Measurements from ENCODE around the gene GAA. TPM values are rescaled to one million over a fixed set of nuclear protein-coding genes. Genes with fewer than 3 reads are reported as not detected.

The GAA gene
- polyA plus RNA-seq (2011; rRNA removed) (3.8 and 6.0 TPM in 2 replicates), polyA minus RNA-seq (2011; rRNA and poly(A)+ RNA removed) (2.9 and 3.9 TPM in 2 replicates)

DNA sequence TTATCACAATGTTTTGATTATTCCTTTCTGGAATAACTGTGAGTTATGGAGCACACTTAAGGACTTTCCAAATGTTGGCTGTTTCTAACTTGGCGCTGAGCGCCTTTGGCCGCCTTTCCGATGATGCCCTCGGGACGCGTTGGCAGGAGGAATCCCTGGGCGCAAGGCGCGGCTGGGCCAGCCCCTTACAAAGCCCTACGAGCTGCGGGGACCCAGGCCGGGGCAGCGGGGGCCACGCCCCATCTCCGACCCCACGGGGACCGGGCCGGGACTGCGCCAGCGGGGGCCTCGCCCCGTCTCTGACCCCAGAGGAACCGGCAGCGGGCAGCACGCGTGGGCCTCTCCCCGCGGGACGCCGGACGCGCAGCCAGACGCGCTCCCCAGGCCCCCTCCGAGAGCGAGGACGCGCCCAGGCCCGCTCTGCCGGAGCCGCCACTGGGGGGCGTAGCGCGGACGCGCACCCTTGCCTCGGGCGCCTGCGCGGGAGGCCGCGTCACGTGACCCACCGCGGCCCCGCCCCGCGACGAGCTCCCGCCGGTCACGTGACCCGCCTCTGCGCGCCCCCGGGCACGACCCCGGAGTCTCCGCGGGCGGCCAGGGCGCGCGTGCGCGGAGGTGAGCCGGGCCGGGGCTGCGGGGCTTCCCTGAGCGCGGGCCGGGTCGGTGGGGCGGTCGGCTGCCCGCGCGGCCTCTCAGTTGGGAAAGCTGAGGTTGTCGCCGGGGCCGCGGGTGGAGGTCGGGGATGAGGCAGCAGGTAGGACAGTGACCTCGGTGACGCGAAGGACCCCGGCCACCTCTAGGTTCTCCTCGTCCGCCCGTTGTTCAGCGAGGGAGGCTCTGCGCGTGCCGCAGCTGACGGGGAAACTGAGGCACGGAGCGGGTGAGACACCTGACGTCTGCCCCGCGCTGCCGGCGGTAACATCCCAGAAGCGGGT is at the start of gene GAA:
GAA (plus strand) TSS at position 571 of the 935 bp plus-strand sequence. CDS start 3,006 bp downstream, outside the sequence.
- H3K27ac ChIP-seq (ENCODE audit: low read depth, low read length): no peak within 1 kb of the TSS
- TF ChIP-seq, protein P1, sequence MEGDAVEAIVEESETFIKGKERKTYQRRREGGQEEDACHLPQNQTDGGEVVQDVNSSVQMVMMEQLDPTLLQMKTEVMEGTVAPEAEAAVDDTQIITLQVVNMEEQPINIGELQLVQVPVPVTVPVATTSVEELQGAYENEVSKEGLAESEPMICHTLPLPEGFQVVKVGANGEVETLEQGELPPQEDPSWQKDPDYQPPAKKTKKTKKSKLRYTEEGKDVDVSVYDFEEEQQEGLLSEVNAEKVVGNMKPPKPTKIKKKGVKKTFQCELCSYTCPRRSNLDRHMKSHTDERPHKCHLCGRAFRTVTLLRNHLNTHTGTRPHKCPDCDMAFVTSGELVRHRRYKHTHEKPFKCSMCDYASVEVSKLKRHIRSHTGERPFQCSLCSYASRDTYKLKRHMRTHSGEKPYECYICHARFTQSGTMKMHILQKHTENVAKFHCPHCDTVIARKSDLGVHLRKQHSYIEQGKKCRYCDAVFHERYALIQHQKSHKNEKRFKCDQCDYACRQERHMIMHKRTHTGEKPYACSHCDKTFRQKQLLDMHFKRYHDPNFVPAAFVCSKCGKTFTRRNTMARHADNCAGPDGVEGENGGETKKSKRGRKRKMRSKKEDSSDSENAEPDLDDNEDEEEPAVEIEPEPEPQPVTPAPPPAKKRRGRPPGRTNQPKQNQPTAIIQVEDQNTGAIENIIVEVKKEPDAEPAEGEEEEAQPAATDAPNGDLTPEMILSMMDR (IDR thresholded peaks at IDR 0.05; ENCODE audit: low read depth, low read length): peak; percentile 56
- peak within 1 kb of the TSS; percentile 98 for H3K4me3 ChIP-seq (ENCODE audit: low read depth, low read length)
- H3K27me3 ChIP-seq (ENCODE audit: control insufficient read depth, insufficient read depth, low read length): no peaks in the 10 kb centered on the region
- ChIA-PET CTCF (interaction anchor here (0.6 to 2.3 kb wide), 46 partner anchors 9 to 358 kb away, joined by 3 to 26 read pairs (median 4); partner anchors contain the start of gene SLC26A11), POLR2A (interaction anchor here (0.5 to 1.4 kb wide), 11 partner anchors 8 to 341 kb away, joined by 3 to 20 read pairs (median 4); no protein-coding TSS in a partner anchor)
- DNase-seq (ENCODE audit: low read depth, low spot score): no peak
- no peaks in the 10 kb centered on the region; the same call in 1 of the 2 replicates for H3K9me3 ChIP-seq (ENCODE audit: control insufficient read depth, insufficient read depth, low read length)

DNA sequence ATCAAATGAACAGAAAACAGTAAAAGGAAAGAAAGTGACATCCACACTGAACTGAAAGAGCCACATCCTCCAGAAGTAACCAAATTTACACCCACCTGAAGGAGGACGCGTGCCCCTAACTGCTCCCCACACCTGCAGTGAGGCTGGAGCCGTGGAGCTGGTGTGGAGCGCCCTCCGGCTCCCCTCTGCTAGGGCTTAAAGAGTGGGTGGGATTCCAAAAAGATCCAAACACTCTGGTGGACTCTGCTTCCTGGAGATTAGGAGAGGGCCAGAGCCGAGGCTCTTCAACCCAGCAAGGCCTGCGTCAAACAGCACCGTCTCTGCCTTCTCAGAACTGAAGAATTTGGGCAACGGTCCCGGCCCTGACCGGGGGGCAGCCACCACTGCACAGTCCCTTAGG is 49.7 kb upstream of the GAA start:
- TF ChIP-seq, protein P1 (IDR thresholded peaks at IDR 0.05; ENCODE audit: low read depth, low read length): no peak
- no peak overlapping the region for H3K27ac ChIP-seq (ENCODE audit: low read depth, low read length)
- no peak overlapping the region for H3K4me3 ChIP-seq (ENCODE audit: low read depth, low read length)
- ChIA-PET POLR2A (no interaction called here), CTCF (no interaction called here)
- H3K27me3 ChIP-seq (ENCODE audit: control insufficient read depth, insufficient read depth, low read length): no peaks in the 10 kb centered on the region
- no peaks in the 10 kb centered on the region for H3K9me3 ChIP-seq (ENCODE audit: control insufficient read depth, insufficient read depth, low read length)
- DNase-seq (ENCODE audit: low read depth, low spot score): no peak

DNA sequence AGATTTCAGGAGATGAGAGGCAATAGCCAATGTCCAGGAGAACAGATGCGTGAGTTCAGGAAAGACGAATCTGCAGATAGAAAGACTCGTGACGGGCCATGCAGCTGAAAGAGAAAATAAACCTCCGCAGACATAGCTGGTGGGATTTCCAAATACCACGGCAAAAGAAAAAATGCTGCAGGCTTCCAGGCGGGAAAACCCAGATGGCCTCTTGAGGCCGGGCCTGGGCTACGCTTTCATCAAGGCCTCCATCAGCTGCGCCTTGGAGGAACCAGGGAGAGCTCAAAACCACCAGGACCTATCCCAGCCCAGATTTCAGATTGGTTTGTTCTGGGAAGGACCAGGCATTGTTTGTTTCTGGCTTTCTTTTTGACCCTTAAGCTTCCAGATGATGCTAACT is 48.3 kb upstream of the GAA start:
- H3K27ac ChIP-seq (ENCODE audit: low read depth, low read length): no peak overlapping the region
- TF ChIP-seq, protein P1 (IDR thresholded peaks at IDR 0.05; ENCODE audit: low read depth, low read length): no peak
- H3K9me3 ChIP-seq (ENCODE audit: control insufficient read depth, insufficient read depth, low read length): no peaks in the 10 kb centered on the region
- no peak for DNase-seq (ENCODE audit: low read depth, low spot score)
- no peaks in the 10 kb centered on the region for H3K27me3 ChIP-seq (ENCODE audit: control insufficient read depth, insufficient read depth, low read length)
- H3K4me3 ChIP-seq (ENCODE audit: low read depth, low read length): no peak overlapping the region
- CTCF ChIA-PET: no interaction called here
- POLR2A ChIA-PET: no interaction called here

DNA sequence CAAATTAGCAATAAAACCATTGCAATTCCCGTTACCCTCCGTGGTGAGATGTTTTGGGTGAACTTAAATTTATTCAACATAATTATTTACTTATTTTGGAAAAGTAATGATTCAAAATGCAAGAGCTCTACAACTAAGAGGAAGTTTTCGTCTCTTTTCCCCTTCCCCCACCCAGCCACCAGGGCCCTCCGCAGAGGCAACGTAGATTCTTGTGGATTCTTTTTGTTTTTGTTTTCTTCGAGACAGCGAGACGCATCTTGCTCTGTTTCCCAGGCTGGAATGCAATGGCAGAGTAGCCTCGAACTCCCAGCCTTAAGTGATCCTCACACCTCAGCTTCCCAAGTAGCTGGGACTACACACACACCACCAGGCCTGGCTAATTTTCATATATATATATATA is 45.8 kb upstream of the GAA start:
- Histone ChIP-seq H3K9me3 (ENCODE audit: control insufficient read depth, insufficient read depth, low read length) (no peaks in the 10 kb centered on the region), H3K27me3 (ENCODE audit: control insufficient read depth, insufficient read depth, low read length) (no peaks in the 10 kb centered on the region), H3K4me3 (ENCODE audit: low read depth, low read length) (no peak overlapping the region), H3K27ac (ENCODE audit: low read depth, low read length) (no peak overlapping the region)
- CTCF ChIA-PET: interaction anchor here (1.1 to 1.7 kb wide), 2 partner anchors 27 to 46 kb away, joined by 4 to 5 read pairs; partner anchors contain the start of gene GAA
- no peak for DNase-seq (ENCODE audit: low read depth, low spot score)
- POLR2A ChIA-PET: no interaction called here
- TF ChIP-seq, protein P1 (IDR thresholded peaks at IDR 0.05; ENCODE audit: low read depth, low read length): no peak

Data from AG04450 (cell line).